ENCODE data around the gene ACTN4.

ACTN4 gene

GRCh38 chr19:38662537-38663155 is 15.2 kb downstream of the ACTN4 start:
- no peak for DNase-seq

GRCh38 chr19:38663156-38663651 is 15.8 kb downstream of the ACTN4 start:
- no peak for DNase-seq

GRCh38 chr19:38663957-38664502 is 16.6 kb downstream of the ACTN4 start:
- DNase-seq = no peak

- no peak for DNase-seq
Measured at GRCh38 chr19:38664503-38665211, 17.2 kb downstream of the ACTN4 start.

- no peak for DNase-seq
Measured at GRCh38 chr19:38665219-38665931, 17.9 kb downstream of the ACTN4 start.

- no peak for DNase-seq
Measured at GRCh38 chr19:38665950-38666662, 18.7 kb downstream of the ACTN4 start.

GRCh38 chr19:38666663-38667511 is 19.4 kb downstream of the ACTN4 start:
- DNase-seq = no peak

- DNase-seq = no peak
Measured at GRCh38 chr19:38667661-38668171, 20.3 kb downstream of the ACTN4 start.

GRCh38 chr19:38669552-38669951 is 22.1 kb downstream of the ACTN4 start:
- DNase-seq = no peak

- DNase-seq = no peak
Measured at GRCh38 chr19:38670921-38671398, 23.5 kb downstream of the ACTN4 start.

GRCh38 chr19:38671654-38672053 is 24.2 kb downstream of the ACTN4 start:
- no peak for DNase-seq

- no peak for DNase-seq
Measured at GRCh38 chr19:38673030-38673429, 25.6 kb downstream of the ACTN4 start.

GRCh38 chr19:38674388-38675171 is 27.1 kb downstream of the ACTN4 start:
- DNase-seq = no peak

- DNase-seq = no peak
Measured at GRCh38 chr19:38675611-38676010, 28.2 kb downstream of the ACTN4 start.

- DNase-seq = no peak
Measured at GRCh38 chr19:38676023-38676877, 28.8 kb downstream of the ACTN4 start.

- no peak for DNase-seq
Measured at GRCh38 chr19:38676878-38677646, 29.6 kb downstream of the ACTN4 start.

- no peak for DNase-seq
Measured at GRCh38 chr19:38678217-38678890, 30.9 kb downstream of the ACTN4 start.

- DNase-seq = no peak
Measured at GRCh38 chr19:38678891-38679494, 31.5 kb downstream of the ACTN4 start.
